A549 (cell line): ENCODE data around the gene TREX2. TPM values are rescaled to one million over a fixed set of nuclear protein-coding genes. Genes with fewer than 3 reads are reported as not detected.

Source experiments
- ATAC-seq, 2 experiments: fragments of 200-7000 bp in 1 of 2; fragments of >200 bp in 1 of 2; cut with Nextera tagmentation in 1 of 2; cut with Tn5 transposase in 1 of 2; 3 replicates each; pipeline versions ENCODE4 v1.8.0 to v1.9.1; 2018 to 2020; ENCODE audit warnings: mild to moderate bottlenecking in 1 of 2, moderate library complexity in 1 of 2
- CTCF ChIA-PET: fragments of 300-600 bp; sonication (Branson Sonifier 250); formaldehyde crosslinking; extraction: SDS; loops from one replicate; lab custom pipeline; 2021; ENCODE audit warnings: antibody characterized with exemption, inconsistent platforms; lab: Yijun Ruan, JAX
- POLR2A ChIA-PET: fragments of 350-600 bp; formaldehyde crosslinking; extraction: SDS; loops from one replicate; lab custom pipeline; 2021; ENCODE audit warnings: antibody characterized with exemption, inconsistent platforms; lab: Yijun Ruan, JAX
- DNase-seq, 2 experiments: peaks; one replicate each; pipeline versions ENCODE4 v3.0.0 to v3.0.0-alpha.2; 2011 to 2016; ENCODE audit warnings: low read depth in 1 of 2, low spot score in 1 of 2
- FAIRE-seq: peaks from 2 replicates; lab custom pipeline; 2011; peaks lifted over from hg19 to GRCh38; lab: Jason Lieb, UNC
- H3K27ac ChIP-seq, 2 experiments: fragments of >200 bp; sonication (Bioruptor Twin); formaldehyde crosslinking; 3 replicates each; pipeline ENCODE4 v1.5.1; 2016 to 2017
- H3K4me1 ChIP-seq: fragments of >200 bp; sonication (Bioruptor Twin); formaldehyde crosslinking; 3 replicates; pipeline ENCODE4 v1.6.1; 2016
- H3K4me2 ChIP-seq: fragments of >200 bp; sonication (Bioruptor Twin); formaldehyde crosslinking; 3 replicates; pipeline ENCODE4 v1.6.1; 2016
- H3K4me3 ChIP-seq: fragments of >200 bp; sonication (Bioruptor Twin); formaldehyde crosslinking; 3 replicates; pipeline ENCODE4 v1.5.1; 2016
- H3K9me3 ChIP-seq: fragments of >200 bp; sonication (Bioruptor Twin); formaldehyde crosslinking; 3 replicates; pipeline ENCODE4 v1.6.1; 2016
- BCL3 ChIP-seq: fragments of >200 bp; sonication (Bioruptor Twin); formaldehyde crosslinking; IDR thresholded peaks from 3 replicates; pipeline ENCODE4 v1.6.1; 2016
- BHLHE40 ChIP-seq: IDR thresholded peaks from 2 replicates; pipeline ENCODE4 v1.6.1; 2012; ENCODE audit warnings: low read depth, low read length, inconsistent platforms
- EHF ChIP-seq: fragments of 250-450 bp; sonication (Bioruptor Pico); IDR thresholded peaks from 2 replicates; pipeline ENCODE4 v1.5.0; 2020; ENCODE audit warnings: mild to moderate bottlenecking
- EHMT2 ChIP-seq: fragments of 200-600 bp; sonication (generic); IDR thresholded peaks from 2 replicates; pipeline ENCODE4 v1.6.1; 2016; ENCODE audit warnings: antibody characterized with exemption, low read depth, mild to moderate bottlenecking, moderate library complexity
- EP300 ChIP-seq, 2 experiments: fragments of >200 bp; sonication (Bioruptor Twin); formaldehyde crosslinking; IDR thresholded peaks; 2 replicates in 1 of 2; 3 replicates in 1 of 2; pipeline ENCODE4 v1.6.1; 2016 to 2017
- ESRRA ChIP-seq: fragments of 150-350 bp; IDR thresholded peaks from 2 replicates; pipeline ENCODE4 v1.6.1; 2014; ENCODE audit warnings: mild to moderate bottlenecking, low read length, borderline replicate concordance
- FOSB ChIP-seq: fragments of 250-450 bp; sonication (Bioruptor Pico); IDR thresholded peaks from 2 replicates; pipeline ENCODE4 v1.5.0; 2020; ENCODE audit warnings: mild to moderate bottlenecking, moderate library complexity
- HES2 ChIP-seq: fragments of >200 bp; sonication (Bioruptor Twin); formaldehyde crosslinking; IDR thresholded peaks from 2 replicates; pipeline ENCODE4 v1.6.1; 2016
- HOXA7 ChIP-seq: fragments of 250-450 bp; sonication (Bioruptor Pico); IDR thresholded peaks from 2 replicates; pipeline ENCODE4 v1.5.0; 2020; ENCODE audit warnings: mild to moderate bottlenecking, moderate library complexity
- HOXB13 ChIP-seq: fragments of 250-450 bp; sonication (Bioruptor Pico); IDR thresholded peaks from 2 replicates; pipeline ENCODE4 v1.5.0; 2020; ENCODE audit warnings: low read depth, mild to moderate bottlenecking, moderate library complexity
- HOXB5 ChIP-seq: fragments of 250-450 bp; sonication (Bioruptor Pico); IDR thresholded peaks from 2 replicates; pipeline ENCODE4 v1.5.0; 2020; ENCODE audit warnings: mild to moderate bottlenecking, moderate library complexity
- JUN ChIP-seq, 2 experiments: fragments of >200 bp; sonication (Bioruptor Twin); formaldehyde crosslinking; IDR thresholded peaks; 2 replicates in 1 of 2; 3 replicates in 1 of 2; pipeline ENCODE4 v1.6.1; 2016 to 2017
- JUNB ChIP-seq: fragments of >200 bp; sonication (Bioruptor Twin); formaldehyde crosslinking; IDR thresholded peaks from 2 replicates; pipeline ENCODE4 v1.6.1; 2016
- KDM1A ChIP-seq: fragments of 200-600 bp; sonication (generic); IDR thresholded peaks from 2 replicates; pipeline ENCODE4 v1.6.1; 2016; ENCODE audit warnings: low read depth, mild to moderate bottlenecking
- KDM5A ChIP-seq: fragments of 200-600 bp; sonication (generic); IDR thresholded peaks from 2 replicates; pipeline ENCODE4 v1.6.1; 2016; ENCODE audit warnings: antibody characterized with exemption, mild to moderate bottlenecking
- NFE2L2 ChIP-seq: fragments of 150-350 bp; conservative IDR thresholded peaks from 2 replicates; pipeline ENCODE4 v1.6.1; 2014; ENCODE audit warnings: low read length
- NPAS2 ChIP-seq: fragments of 250-450 bp; sonication (Bioruptor Pico); IDR thresholded peaks from 2 replicates; pipeline ENCODE4 v1.8.0; 2022; ENCODE audit warnings: mild to moderate bottlenecking, moderate library complexity, borderline replicate concordance
- PBX3 ChIP-seq: IDR thresholded peaks from 2 replicates; pipeline ENCODE4 v1.6.1; 2012
- POLR2AphosphoS2 ChIP-seq: conservative IDR thresholded peaks from 2 replicates; pipeline ENCODE4 v1.6.1; 2012; ENCODE audit warnings: low read length, improper control_type of control experiment, inconsistent platforms
- RFX5 ChIP-seq: fragments of 450-650 bp; IDR thresholded peaks from 2 replicates; pipeline ENCODE4 v1.7.1; 2014; ENCODE audit warnings: antibody characterized with exemption, mild to moderate bottlenecking, moderate library complexity
- RNF2 ChIP-seq: fragments of 200-600 bp; sonication (generic); IDR thresholded peaks from 2 replicates; pipeline ENCODE4 v1.6.1; 2016; ENCODE audit warnings: low read depth, mild to moderate bottlenecking, antibody characterized with exemption, moderate library complexity, borderline replicate concordance
- SMC3 ChIP-seq: fragments of >200 bp; sonication (Bioruptor Twin); formaldehyde crosslinking; IDR thresholded peaks from 3 replicates; pipeline ENCODE4 v1.6.1; 2018; ENCODE audit warnings: inconsistent platforms
- TFCP2L1 ChIP-seq: fragments of 250-450 bp; sonication (Bioruptor Pico); IDR thresholded peaks from 2 replicates; pipeline ENCODE4 v1.5.0; 2021; ENCODE audit warnings: mild to moderate bottlenecking
- USF2 ChIP-seq: fragments of 450-650 bp; IDR thresholded peaks from 2 replicates; pipeline ENCODE4 v1.6.1; 2014; ENCODE audit warnings: antibody characterized with exemption
- ZC3H11A ChIP-seq: fragments of 450-650 bp; IDR thresholded peaks from 2 replicates; pipeline ENCODE4 v1.6.1; 2014; ENCODE audit warnings: antibody characterized with exemption, mild to moderate bottlenecking
- ZFP36 ChIP-seq: fragments of 450-650 bp; IDR thresholded peaks from 2 replicates; pipeline ENCODE4 v1.6.1; 2014; ENCODE audit warnings: borderline replicate concordance; ENCODE audit not compliant: partially characterized antibody
- WGBS: methylation state at CpG from one replicate; pipeline ENCODE4 v1.1.6; 2017; ENCODE audit errors: missing lambda C conversion rate; 5-methylcytosine and 5-hydroxymethylcytosine counted together
- polyA plus RNA-seq, 4 experiments: library from polyadenylated mRNA; depleted of rRNA in 3 of 4; stranded (reverse); fragments of >200 nt; fragmentation: RNase III in 1 of 4; extraction: RNeasy Plus Mini Kit Qiagen cat#74134 plus additional on column Dnase treatment in 1 of 4; gene quantifications; 2 replicates in 3 of 4; 3 replicates in 1 of 4; pipeline ENCODE4 v1.2.3, GENCODE V29; 2011 to 2017
- TF ChIP-seq, protein P1 (sequence below): fragments of 250-450 bp; sonication (Bioruptor Pico); IDR thresholded peaks from 2 replicates; pipeline ENCODE4 v1.5.0; 2020; ENCODE audit warnings: low read depth, mild to moderate bottlenecking, moderate library complexity
- TF ChIP-seq, protein P2 (sequence below): IDR thresholded peaks from 2 replicates; pipeline ENCODE4 v1.6.1; 2012

TREX2 gene
- polyA plus RNA-seq, 2 of the 4 experiments (the other 2 are of a cell fraction) = 0.27 to 0.99 TPM

GRCh38 chrX:153476666-153477363 is 31.0 kb upstream of the TREX2 start:
- Histone ChIP-seq H3K4me1 (no peaks in the 10 kb centered on the region), H3K4me3 (no peak overlapping the region), H3K27ac (no peak overlapping the region), H3K9me3 (no peaks in the 10 kb centered on the region), H3K4me2 (no peak overlapping the region)
- WGBS = 56% methylated on average over 5 of the region's 16 CpGs
- ATAC-seq (no peak), FAIRE-seq (no peak), DNase-seq (no peak)
- CTCF ChIA-PET = interaction anchor here (1.0 to 11.1 kb wide), 2 partner anchors 31 to 444 kb away, joined by 3 to 130 read pairs; no protein-coding TSS in a partner anchor
- POLR2A ChIA-PET = no interaction called here
- TF ChIP-seq RNF2 (no peak), NPAS2 (CRISPR knock-in tag) (no peak), PBX3 (no peak), HOXB5 (no peak), NFE2L2 (no peak), JUNB (no peak), RFX5 (no peak), EP300 (IDR thresholded peaks at IDR 0.05) (no peak), EHMT2 (no peak), BHLHE40 (no peak), EHF (no peak), HES2 (no peak), ZC3H11A (no peak), POLR2AphosphoS2 (no peak), ZFP36 (no peak), HOXB13 (no peak)
- TF ChIP-seq, protein P1, sequence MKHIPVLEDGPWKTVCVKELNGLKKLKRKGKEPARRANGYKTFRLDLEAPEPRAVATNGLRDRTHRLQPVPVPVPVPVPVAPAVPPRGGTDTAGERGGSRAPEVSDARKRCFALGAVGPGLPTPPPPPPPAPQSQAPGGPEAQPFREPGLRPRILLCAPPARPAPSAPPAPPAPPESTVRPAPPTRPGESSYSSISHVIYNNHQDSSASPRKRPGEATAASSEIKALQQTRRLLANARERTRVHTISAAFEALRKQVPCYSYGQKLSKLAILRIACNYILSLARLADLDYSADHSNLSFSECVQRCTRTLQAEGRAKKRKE (CRISPR knock-in tag) = no peak

GRCh38 chrX:153475751-153476281 is 30.0 kb upstream of the TREX2 start:
- no peak overlapping the region for H3K27ac ChIP-seq
- no peaks in the 10 kb centered on the region for H3K9me3 ChIP-seq
- H3K4me3 ChIP-seq = no peak overlapping the region
- ATAC-seq (no peak), DNase-seq (no peak), FAIRE-seq (no peak)
- no peak for TF ChIP-seq USF2
- TF ChIP-seq FOSB (CRISPR knock-in tag) = no peak
- TF ChIP-seq, protein P2, sequence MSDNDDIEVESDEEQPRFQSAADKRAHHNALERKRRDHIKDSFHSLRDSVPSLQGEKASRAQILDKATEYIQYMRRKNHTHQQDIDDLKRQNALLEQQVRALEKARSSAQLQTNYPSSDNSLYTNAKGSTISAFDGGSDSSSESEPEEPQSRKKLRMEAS = no peak
- POLR2A ChIA-PET = no interaction called here
- 89% methylated on average over 8 of the region's 11 CpGs for WGBS
- no peaks in the 10 kb centered on the region for H3K4me1 ChIP-seq
- CTCF ChIA-PET = interaction anchor here (11.1 kb wide), 1 partner anchor 32 kb away, joined by 130 read pairs; no protein-coding TSS in a partner anchor
- H3K4me2 ChIP-seq = no peak overlapping the region

DNA sequence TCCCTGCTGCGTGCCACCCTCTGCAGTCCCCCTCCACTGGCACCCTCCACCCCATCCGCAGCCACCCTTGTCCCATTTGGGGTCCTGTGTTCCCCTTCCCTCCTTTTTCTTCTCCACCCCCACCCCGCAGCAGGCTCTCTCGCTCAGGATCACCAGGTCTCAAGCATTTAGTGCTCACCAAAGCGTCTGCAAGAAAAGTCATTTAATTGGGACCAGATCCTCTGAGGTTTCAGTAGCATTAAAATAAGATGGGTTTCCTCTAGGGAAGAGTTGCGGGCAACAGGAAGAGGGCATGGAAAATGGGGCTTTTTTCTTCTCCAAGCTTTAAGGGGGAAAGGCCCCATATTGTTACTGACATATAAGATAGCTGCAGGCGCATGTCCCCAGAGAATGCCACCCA is 29.4 kb upstream of the TREX2 start:
- FAIRE-seq (no peak), ATAC-seq (no peak), DNase-seq (no peak)
- ChIA-PET POLR2A (no interaction called here), CTCF (interaction anchor here (11.1 kb wide), 1 partner anchor 33 kb away, joined by 130 read pairs; no protein-coding TSS in a partner anchor)
- H3K27ac ChIP-seq = no peak overlapping the region
- H3K4me2 ChIP-seq = no peak overlapping the region
- no peaks in the 10 kb centered on the region for H3K9me3 ChIP-seq
- no peak overlapping the region for H3K4me3 ChIP-seq
- WGBS = 92% methylated on average over 5 of the region's 7 CpGs
- H3K4me1 ChIP-seq = no peaks in the 10 kb centered on the region
- TF ChIP-seq BHLHE40 = no peak
- TF ChIP-seq KDM5A = no peak
- no peak for TF ChIP-seq ESRRA
- no peak for TF ChIP-seq JUN (IDR thresholded peaks at IDR 0.05)
- no peak for TF ChIP-seq HOXA7
- no peak for TF ChIP-seq TFCP2L1 (CRISPR knock-in tag)
- TF ChIP-seq PBX3 = no peak
- TF ChIP-seq SMC3 = no peak
- no peak for TF ChIP-seq KDM1A
- TF ChIP-seq BCL3 = no peak
- no peak for TF ChIP-seq NFE2L2
